Bronchial epithelial cell (primary cell): ENCODE results near the gene NENF. TPM values are rescaled to one million over a fixed set of nuclear protein-coding genes. Genes with fewer than 3 reads are reported as not detected.
"Not testable (repeated sequence)": the region's sequence is repeated elsewhere in the genome, so short reads cannot be mapped to it uniquely, and the experiment has no call there.

ENCODE experiments used
- DNase-seq: peaks from one replicate; pipeline ENCODE4 v3.0.0-alpha.2; 2010; ENCODE audit warnings: low read depth
- FAIRE-seq: peaks from 2 replicates; lab custom pipeline; 2011; peaks lifted over from hg19 to GRCh38; lab: Jason Lieb, UNC
- H3K27me3 ChIP-seq: 2 replicates; pipeline ENCODE4 v1.5.1; 2011; ENCODE audit warnings: low read length; ENCODE audit not compliant: control insufficient read depth, insufficient read depth
- H3K36me3 ChIP-seq: 2 replicates; pipeline ENCODE4 v1.5.1; 2011; ENCODE audit warnings: low read length; ENCODE audit not compliant: control insufficient read depth, insufficient read depth
- H3K4me3 ChIP-seq: 2 replicates; pipeline ENCODE4 v1.5.1; 2011; ENCODE audit warnings: mild to moderate bottlenecking, low read depth, low read length, control low read depth
- CTCF ChIP-seq: IDR thresholded peaks from 2 replicates; pipeline ENCODE4 v1.5.1; 2011; ENCODE audit warnings: mild to moderate bottlenecking, moderate library complexity, low read length, control low read depth, inconsistent platforms; ENCODE audit not compliant: insufficient read depth, severe bottlenecking
- total RNA-seq: library from RNA; depleted of rRNA; stranded (reverse); fragments of >200 nt; gene quantifications from 2 replicates; pipeline ENCODE4 v1.2.1, GENCODE V29; 2014

The NENF gene
- 50.5 and 58.9 TPM in 2 replicates for total RNA-seq

GRCh38 chr1:212432661-212433576 lies at the start of gene NENF:
NENF (plus strand) TSS chr1:212432920; CDS start chr1:212432944, 24 bp downstream.
- Histone ChIP-seq H3K27me3 (no peaks in the 10 kb centered on the region), H3K36me3 (no peaks in the 10 kb centered on the region), H3K4me3 (peak within 1 kb of the TSS; percentile 56)
- FAIRE-seq (no peak), DNase-seq (peak; percentile 63)
- TF ChIP-seq CTCF = no peak

GRCh38 chr1:212386029-212386428 lies 46.7 kb upstream of the NENF start:
- no peak overlapping the region for H3K4me3 ChIP-seq
- no peaks in the 10 kb centered on the region for H3K27me3 ChIP-seq
- TF ChIP-seq CTCF = no peak
- FAIRE-seq (peak; percentile 43), DNase-seq (no peak)
- H3K36me3 ChIP-seq = peaks cover 2% of the 10 kb centered on the region

DNA sequence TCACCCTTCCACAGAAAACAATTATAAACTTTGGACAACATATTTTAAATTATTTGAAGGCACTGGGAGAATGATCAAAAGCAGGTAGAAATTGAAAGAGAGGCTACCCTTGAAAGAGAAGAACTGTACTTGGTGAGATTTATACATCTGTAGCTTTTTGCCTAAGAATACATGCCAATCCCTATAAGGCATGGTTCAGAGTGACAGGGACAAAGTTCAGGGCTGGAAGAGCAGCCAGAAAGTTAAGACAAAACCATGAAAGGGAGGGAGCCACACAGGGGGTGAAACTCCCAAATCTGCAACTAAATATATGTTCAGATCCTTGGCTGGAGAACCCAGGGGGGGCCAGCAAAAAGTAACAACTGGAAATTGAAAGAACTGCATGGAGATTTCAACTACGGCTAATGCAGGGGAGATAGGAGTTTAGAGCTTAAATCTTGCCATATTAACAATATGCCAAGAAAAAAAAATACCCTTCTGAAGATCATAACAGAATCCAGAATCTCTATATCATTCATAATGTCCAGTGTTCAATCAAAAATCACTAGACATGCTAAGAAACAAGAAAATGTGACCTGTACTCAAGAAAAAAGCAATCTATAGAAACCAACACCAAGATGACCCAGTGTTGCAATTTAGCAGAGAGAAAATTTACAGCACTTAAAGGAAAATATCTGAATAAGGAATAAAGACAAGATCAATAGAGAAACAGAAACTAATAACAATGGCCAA lies 43.6 kb upstream of the NENF start:
- H3K36me3 ChIP-seq = peaks cover 2% of the 10 kb centered on the region
- no peaks in the 10 kb centered on the region for H3K27me3 ChIP-seq
- no peak overlapping the region for H3K4me3 ChIP-seq
- no peak for TF ChIP-seq CTCF
- FAIRE-seq (no peak), DNase-seq (no peak)

GRCh38 chr1:212395678-212396437 lies 36.9 kb upstream of the NENF start:
- H3K36me3 ChIP-seq, H3K27me3 ChIP-seq, DNase-seq, H3K4me3 ChIP-seq, FAIRE-seq: not testable (repeated sequence)

DNA sequence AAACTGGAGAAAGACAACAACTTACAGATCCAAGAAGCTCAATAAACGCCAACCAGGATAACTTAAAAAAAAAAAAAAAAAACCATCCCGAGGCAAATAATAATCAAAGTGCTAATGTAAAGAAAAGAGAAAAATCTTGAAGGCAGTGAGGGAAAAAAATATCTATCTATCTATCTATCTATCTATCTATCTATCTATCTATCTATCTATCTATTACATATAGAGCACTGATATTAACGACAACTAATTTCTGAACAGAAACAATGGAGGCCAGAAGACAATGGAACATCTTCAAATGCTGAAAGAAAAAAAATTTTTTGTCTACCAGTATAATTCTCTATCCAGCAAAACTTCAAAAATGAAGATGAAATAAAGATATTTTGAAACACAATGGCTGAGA lies 36.1 kb upstream of the NENF start:
- peaks cover 1% of the 10 kb centered on the region for H3K36me3 ChIP-seq
- FAIRE-seq (no peak), DNase-seq (no peak)
- no peak overlapping the region for H3K4me3 ChIP-seq
- TF ChIP-seq CTCF = no peak
- no peaks in the 10 kb centered on the region for H3K27me3 ChIP-seq
